GM18868 (cell line): Measurements from ENCODE around the gene GTF2A2.
"Not testable (repeated sequence)": the region's sequence is repeated elsewhere in the genome, so short reads cannot be mapped to it uniquely, and the experiment has no call there.

Source experiments
- ATAC-seq: cut with Tn5 transposase; IDR thresholded peaks from one replicate; pipeline ENCODE4 v1.9.1; 2021; ENCODE audit warnings: mild to moderate bottlenecking, moderate library complexity; ENCODE audit not compliant: unreplicated experiment

The GTF2A2 gene

GRCh38 chr15:59676565-59676964 lies 19.2 kb upstream of the GTF2A2 start:
- ATAC-seq, result no peak

GRCh38 chr15:59674361-59674877 lies 17.1 kb upstream of the GTF2A2 start:
- no peak for ATAC-seq

- ATAC-seq, result no peak
These were observed 11.2 kb upstream of the GTF2A2 start for GRCh38 chr15:59668556-59668955.

GRCh38 chr15:59662260-59662659 lies 4.9 kb upstream of the GTF2A2 start:
- ATAC-seq, result no peak

GRCh38 chr15:59659366-59659765 lies 2.1 kb upstream of the GTF2A2 start:
- no peak for ATAC-seq

- ATAC-seq, result peak; percentile 9
These were observed 365 bp upstream of the GTF2A2 start for GRCh38 chr15:59657635-59658125.

GRCh38 chr15:59654046-59654445 lies 3.3 kb downstream of the GTF2A2 start:
- no peak for ATAC-seq

GRCh38 chr15:59649603-59650002 lies 7.7 kb downstream of the GTF2A2 start:
- no peak for ATAC-seq

- ATAC-seq, result no peak
These were observed 10.2 kb downstream of the GTF2A2 start for GRCh38 chr15:59647085-59647484.

GRCh38 chr15:59646277-59646676 lies 11.0 kb downstream of the GTF2A2 start:
- ATAC-seq, result no peak

- ATAC-seq, result not testable (repeated sequence)
These were observed 11.5 kb downstream of the GTF2A2 start for GRCh38 chr15:59645812-59646211.

- no peak for ATAC-seq
These were observed 12.6 kb downstream of the GTF2A2 start for GRCh38 chr15:59644756-59645155.

- ATAC-seq, result no peak
These were observed 15.0 kb downstream of the GTF2A2 start for GRCh38 chr15:59642351-59642750.

- not testable (repeated sequence) for ATAC-seq
These were observed 19.8 kb downstream of the GTF2A2 start for GRCh38 chr15:59637507-59637906.

- no peak for ATAC-seq
These were observed 21.1 kb downstream of the GTF2A2 start for GRCh38 chr15:59636184-59636583.

GRCh38 chr15:59632714-59633113 lies 24.6 kb downstream of the GTF2A2 start:
- ATAC-seq, result no peak

- ATAC-seq, result peak; percentile 94
These were observed 35.0 kb downstream of the GTF2A2 start for GRCh38 chr15:59622289-59622688.

- no peak for ATAC-seq
These were observed 38.9 kb downstream of the GTF2A2 start for GRCh38 chr15:59618406-59618805.

- no peak for ATAC-seq
These were observed 40.9 kb downstream of the GTF2A2 start for GRCh38 chr15:59616379-59616778.

- no peak for ATAC-seq
These were observed 41.7 kb downstream of the GTF2A2 start for GRCh38 chr15:59615661-59616060.

- ATAC-seq, result no peak
These were observed 43.2 kb downstream of the GTF2A2 start for GRCh38 chr15:59614153-59614552.

- ATAC-seq, result no peak
These were observed 45.7 kb downstream of the GTF2A2 start, which contains the start of gene GCNT3 for GRCh38 chr15:59611276-59612260. Gene GCNT3, plus strand, starts transcription at chr15:59611783. Its CDS starts 6,456 bp downstream, at chr15:59618239.
